Activated naive CD4-positive, alpha-beta T cell treated with anti-CD3 and anti-CD28 coated beads, Interleukin-2, amount 10 ng/mL, durations not matched to agents 5 hours and 36 hours (primary cell): ENCODE data around the gene KIF5A. TPM values are rescaled to one million over a fixed set of nuclear protein-coding genes. Genes with fewer than 3 reads are reported as not detected.

Source experiments
- microRNA-seq: library from miRNA; unstranded; fragments of <30 nt; microRNA quantifications from one replicate; pipeline ENCODE4 v1.2.0, GENCODE V29; 2022; ENCODE audit warnings: borderline microRNAs expressed, borderline replicate concordance
- total RNA-seq, 2 experiments: library from RNA; stranded (reverse); gene quantifications; one replicate each; pipeline ENCODE4 v1.2.3, GENCODE V29; 2021

KIF5A gene
- under 1 TPM; 0.58 to 0.71 TPM for total RNA-seq

DNA sequence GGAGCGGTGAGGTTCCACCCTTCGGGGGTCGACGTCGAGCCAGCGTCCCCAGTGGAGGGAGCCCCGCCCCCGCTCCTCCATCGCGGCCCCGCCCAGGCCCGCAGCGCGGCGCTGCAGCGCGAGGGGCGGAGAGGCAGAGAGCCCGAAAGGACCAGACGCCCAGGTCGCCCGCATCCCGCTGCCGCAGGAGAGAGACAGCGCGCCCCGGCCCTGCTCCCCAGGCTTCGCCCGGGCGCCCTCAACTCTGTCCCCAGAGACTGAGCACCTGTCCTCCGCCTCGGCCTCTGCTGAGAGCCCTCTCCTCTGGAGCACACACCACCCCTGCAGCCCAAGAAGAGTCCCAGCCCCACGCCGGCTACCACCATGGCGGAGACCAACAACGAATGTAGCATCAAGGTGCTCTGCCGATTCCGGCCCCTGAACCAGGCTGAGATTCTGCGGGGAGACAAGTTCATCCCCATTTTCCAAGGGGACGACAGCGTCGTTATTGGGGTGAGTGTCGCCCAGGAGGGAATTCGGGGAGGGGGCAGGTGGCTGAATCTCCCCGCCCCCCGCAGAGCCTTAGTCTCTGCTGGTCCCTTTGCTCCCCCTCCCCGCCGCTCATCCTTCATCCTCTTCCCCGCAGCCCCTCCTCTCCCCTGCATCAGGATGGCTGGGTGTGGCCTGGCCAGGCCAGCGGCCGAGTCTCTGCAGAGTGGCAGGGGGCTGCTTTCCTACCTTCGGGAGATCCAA lies at the start of gene KIF5A:
TSS of gene KIF5A (plus strand) at position 136 of the 732 bp plus-strand sequence. CDS start at position 364, 228 bp downstream.

DNA sequence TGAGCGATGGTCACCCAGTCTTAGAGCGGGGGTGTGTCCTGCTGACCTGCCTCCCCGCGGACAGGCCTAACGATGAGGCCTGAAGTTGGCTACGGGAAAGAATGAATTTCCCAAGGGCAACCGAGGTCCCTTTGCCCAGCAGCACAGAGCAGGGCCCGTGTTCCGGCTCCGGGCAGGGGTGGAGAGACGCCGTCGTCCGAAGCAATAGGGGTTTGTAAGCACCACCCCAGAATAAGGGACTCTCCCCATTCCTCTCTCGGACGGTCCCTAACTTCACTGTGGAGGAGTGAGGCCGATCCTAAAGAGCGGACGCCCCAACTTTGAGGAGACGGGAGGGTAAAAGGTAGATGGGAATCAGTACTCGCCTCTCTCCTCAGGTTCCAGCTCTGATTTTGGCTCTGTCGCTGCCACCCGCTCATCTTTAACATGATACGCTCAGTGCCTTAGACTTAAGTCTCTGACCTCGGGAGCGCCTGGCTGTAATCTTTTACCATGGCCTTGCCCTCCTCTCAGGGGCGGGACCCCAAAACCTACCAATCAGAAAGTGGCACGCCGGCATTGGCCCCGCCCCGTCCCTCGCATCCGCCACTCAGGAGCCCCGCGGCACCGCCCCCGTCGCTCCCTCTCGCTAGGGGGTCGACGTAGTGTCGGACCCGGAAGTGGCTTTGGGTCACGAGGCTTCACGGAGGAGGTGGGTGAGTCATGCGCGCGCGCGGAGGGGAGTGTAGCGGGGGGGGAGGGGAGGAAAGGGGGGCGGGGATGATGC lies 29.6 kb upstream of the KIF5A start, which contains the start of gene DDIT3:
TSS of gene DDIT3 (minus strand) at position 462 of the 766 bp plus-strand sequence. CDS start 3,108 bp downstream, outside the sequence.

DNA sequence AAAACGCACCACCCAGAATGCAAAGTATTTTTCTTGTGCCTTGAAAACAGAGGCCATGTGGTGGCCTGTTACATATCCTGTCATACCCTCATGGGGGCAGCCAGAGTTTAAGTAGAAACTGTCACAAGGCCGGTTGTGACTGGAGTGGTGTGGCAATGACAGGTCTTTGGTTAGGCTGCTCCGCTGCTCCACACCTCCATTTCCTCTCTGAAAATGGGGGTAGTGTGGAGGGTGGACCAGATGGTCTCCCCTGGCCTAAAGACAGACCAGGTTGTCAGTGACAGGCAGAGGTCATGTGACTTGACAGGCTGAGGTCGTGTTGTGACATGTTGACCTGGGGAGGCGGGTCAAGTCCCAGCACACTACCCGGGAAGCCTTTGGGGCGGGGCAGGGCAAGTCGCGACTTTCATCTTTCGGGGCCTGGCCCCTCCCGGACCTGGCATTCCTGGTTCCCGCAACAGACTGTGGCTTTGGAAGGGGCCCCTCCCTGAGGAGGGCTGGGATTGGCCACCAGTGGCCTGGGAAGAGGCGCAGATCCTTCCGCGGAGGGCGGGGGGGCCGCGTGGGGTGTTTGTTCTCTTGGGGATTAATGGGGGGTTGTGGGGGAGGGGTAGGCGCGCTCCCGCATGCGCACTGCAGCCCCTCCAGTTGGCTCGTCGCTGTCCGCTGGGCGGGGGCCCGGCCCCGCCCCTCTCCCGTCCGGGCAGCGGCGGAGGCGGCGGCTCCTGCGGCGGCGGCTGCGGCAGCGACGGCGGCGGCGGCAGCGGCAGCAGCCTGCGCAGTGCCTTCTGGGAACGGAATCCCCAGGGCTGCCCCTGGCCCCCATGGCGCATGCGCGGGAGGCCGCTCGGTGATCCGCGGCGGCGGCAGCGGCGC lies 27.6 kb upstream of the KIF5A start, which contains the start of gene MBD6:
TSS of gene MBD6 (plus strand) at position 814 of the 876 bp plus-strand sequence. CDS start 1,480 bp downstream, outside the sequence.

DNA sequence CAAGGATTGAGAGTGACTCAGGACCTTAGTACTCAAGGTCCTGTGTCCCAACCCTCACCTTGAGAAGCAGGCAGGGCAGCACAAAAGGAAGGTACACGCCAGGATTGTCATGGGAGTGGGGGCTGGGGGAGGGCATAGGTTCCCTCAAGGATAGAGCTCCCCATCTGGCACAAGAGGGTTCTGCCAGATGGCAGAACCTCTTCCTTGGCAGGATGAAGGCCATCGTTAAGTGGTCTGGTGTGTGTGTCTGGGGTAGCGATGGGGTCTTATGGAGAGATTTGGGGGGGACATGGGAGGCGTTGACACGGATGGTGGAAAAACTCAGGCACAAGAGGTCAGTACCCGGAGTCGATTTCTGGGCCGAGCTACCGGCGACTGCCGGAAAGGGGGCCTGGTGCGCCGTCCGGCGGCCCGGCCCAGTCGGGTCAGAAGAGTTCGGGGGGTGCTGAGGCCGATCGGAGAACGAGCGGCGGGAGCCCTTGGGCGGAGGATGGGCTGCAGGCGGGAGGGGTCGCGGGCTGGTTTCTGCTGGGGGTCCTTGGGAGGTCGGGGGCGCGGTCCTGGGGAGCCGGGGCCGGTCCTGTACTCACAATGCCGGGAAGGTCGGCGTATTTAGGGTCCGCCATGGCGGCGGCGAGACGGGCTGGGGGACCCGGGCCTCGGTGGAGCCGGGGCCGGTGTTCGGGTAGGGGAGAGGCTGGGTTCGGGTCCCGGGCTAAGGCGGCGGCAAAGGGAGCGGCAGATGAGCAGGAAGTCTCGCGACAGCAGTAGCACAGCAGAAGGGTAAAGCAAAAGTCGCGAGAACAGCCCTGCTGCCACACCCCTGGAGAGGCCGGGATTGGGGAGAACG lies 3.2 kb upstream of the KIF5A start, which contains the start of gene DCTN2:
TSS of gene DCTN2 (minus strand) at position 755 of the 850 bp plus-strand sequence. CDS start at position 626, 129 bp downstream.

DNA sequence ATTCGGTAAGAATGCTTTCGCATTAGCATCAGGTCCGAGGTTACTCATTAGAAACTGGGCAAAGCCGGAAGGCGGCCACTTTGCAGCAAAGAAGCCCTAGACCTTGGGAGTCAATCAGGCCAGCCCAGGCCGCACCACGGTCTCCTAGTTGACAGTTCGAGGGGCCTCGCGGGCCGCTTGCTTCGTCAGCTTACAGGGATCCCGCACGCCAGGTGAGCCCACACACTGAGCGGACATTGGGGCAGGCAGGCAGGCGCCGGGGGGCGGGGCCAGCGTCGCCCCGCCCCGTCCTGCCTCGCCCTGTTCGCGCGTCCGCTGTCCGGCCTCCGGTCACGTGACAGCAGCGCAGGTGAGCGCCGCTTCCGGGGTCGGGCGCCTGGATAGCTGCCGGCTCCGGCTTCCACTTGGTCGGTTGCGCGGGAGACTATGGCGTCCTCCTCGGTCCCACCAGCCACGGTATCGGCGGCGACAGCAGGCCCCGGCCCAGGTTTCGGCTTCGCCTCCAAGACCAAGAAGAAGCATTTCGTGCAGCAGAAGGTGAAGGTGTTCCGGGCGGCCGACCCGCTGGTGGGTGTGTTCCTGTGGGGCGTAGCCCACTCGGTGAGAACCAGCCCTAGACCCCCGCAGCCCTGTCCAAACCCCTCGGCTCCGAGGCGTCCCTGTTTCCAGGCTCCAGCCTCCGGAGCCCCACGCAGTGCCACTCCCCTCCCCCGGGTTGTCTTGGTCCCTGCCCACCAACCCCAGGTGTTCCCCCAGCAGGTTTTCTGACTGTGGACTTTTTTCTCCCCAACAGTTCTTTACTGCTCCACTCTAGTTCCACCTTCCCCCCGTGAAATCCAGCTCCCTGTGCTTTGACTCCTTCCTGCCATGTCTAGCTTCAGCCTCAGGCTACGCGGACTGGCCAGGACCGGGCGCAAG lies 41.3 kb downstream of the KIF5A start, which contains the start of gene PIP4K2C:
TSS of gene PIP4K2C (plus strand) at position 329 of the 918 bp plus-strand sequence. CDS start at position 427, 98 bp downstream.

DNA sequence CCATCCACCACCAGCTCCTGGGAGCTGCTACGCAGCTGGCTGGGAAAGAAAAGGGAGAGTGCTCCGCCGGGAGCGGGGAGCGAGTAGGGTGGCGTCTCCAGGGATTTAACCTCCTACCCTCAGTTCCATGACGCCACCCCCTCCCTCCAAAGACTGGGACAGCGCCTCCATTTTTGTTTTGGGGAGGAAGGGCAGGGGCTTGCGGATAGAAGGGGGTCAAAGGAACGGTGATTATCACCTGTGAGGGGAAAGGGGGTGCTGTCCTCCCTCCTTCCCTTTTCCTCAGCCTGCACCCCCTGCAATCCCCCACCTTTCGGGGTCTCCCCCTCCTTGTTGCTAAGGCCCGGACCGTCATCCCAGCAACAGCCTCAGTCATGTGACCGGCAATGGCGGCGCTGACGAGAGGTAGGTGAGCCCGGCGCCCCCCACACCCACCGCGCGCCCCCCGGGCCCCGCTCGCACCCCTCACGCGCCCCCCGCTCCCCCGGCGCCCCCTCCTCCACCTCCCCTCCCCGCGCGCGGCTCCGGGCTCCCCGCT lies 54.7 kb downstream of the KIF5A start, which contains the start of gene DTX3:
TSS of gene DTX3 (plus strand) at position 371 of the 538 bp plus-strand sequence. CDS start 1,694 bp downstream, outside the sequence.

DNA sequence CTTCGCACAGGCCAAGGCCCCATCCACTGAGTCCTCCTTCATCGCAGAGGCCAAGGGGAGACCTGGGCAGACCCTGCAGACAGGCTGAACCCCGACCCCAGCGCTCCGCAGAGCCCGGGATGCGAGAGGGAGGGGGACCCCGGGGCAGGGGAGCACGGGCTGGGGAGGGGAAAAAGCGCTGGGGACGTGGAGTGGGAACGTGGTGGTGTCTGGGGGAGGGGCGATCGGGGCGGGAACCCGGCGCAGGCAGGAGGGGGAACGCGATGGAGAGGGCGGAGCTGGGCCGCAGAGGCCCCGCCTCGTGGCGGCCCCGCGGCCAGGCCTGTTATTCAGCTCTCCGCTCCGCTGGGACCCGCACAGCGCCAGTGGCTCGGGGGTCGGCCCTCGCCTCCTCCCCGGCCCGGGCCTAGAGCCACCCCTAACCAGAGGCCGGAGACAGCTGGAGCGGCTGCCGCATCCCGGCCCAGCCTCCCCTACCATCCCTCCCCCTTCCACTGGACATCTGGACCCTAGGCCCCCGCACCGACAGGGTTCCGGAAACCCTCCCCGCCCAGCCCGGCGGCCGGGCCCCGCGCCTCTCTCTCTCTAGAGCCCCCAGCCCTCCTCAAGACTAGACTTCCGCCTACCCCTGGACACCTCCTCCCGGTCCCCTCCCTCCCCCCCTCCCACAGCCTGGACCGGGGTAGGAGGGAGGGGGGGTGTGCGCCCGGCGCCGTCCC lies 61.4 kb downstream of the KIF5A start, which contains the start of gene ARHGEF25:
TSS of gene ARHGEF25 (plus strand) at position 328 of the 719 bp plus-strand sequence. CDS start 460 bp downstream, outside the sequence.

DNA sequence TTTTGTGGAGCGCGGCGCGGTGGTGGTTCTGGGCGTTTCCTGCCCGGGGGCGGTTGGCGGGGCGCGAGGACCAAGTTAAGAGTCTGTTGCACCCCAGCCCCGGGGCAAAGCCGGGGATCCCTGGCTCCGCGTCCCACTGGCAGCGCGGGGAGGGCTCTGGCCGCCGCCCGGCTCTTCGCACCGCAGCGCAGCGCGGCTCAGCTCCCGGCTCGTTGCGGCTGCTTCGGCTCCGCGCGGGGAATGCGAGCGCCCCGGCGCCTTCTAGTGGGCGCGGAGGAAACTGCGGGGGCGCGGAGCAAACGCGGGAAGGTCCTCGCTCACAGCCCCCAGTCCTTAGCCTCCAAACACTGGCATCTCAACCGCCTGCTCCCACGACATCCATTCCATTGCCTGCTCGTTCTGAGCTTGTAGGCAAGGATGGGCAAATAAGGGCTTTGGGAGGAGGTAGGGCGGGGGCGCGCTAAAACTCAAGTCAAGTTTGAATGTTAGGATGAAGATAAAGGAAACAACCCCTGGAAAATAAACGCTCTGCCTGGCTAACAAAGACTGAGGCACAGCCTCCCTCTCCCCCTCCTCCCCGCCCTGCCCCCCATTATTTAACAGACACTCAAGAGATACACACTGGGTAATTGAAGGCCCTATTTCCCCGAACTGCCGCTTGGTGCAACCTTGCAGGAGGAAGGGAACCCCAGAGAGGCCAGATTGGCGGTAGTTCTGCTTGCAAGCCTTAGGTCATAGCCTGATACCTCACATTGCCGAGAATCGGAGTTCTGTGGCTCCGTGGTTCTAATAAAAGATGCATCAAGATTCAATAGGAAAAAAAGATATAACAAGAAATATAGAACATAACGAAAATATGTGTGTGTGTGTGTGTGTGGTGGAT lies 83.4 kb downstream of the KIF5A start, which contains the start of gene B4GALNT1:
TSS of gene B4GALNT1 (minus strand) at position 244 of the 883 bp plus-strand sequence. CDS start 1,069 bp downstream, outside the sequence.

Small RNAs within 50 kb of the gene (microRNA-seq; reads per million reads assigned to microRNA genes)
- gene MIR616 (2.5 reads per million, percentile 9 among the genes with 10 or more reads in this experiment), gene MIR6758 (not detected)

Other genes with a start within 250 kb of the KIF5A start
- 10 to 100 TPM; 67.8 to 72.0 TPM for gene R3HDM2, start 119.0 kb upstream of the KIF5A start, total RNA-seq
- not detected for gene INHBC, start 115.3 kb upstream of the KIF5A start, total RNA-seq
- not detected for gene INHBE, start 94.7 kb upstream of the KIF5A start, total RNA-seq
- 1 to 10 TPM in 1 of 2 experiments, under 1 TPM in 1; 0.88 to 1.5 TPM for gene GLI1, start 90.3 kb upstream of the KIF5A start, total RNA-seq
- 100 to 1,000 TPM; 211 to 247 TPM for gene ARHGAP9, start 70.2 kb upstream of the KIF5A start, total RNA-seq
- 100 to 1,000 TPM; 192 to 213 TPM for gene MARS1, start 62.0 kb upstream of the KIF5A start, total RNA-seq
- 10 to 100 TPM; 18.4 to 19.2 TPM for gene DDIT3, start 29.5 kb upstream of the KIF5A start, total RNA-seq
- gene MBD6, start 27.2 kb upstream of the KIF5A start, total RNA-seq: 10 to 100 TPM; 78.2 to 82.2 TPM
- 10 to 100 TPM; 78.3 to 80.0 TPM for gene DCTN2, start 2.9 kb upstream of the KIF5A start, total RNA-seq
- gene PIP4K2C, start 41.1 kb downstream of the KIF5A start, total RNA-seq: 10 to 100 TPM; 16.8 to 18.3 TPM
- 10 to 100 TPM; 22.1 to 24.5 TPM for gene DTX3, start 54.8 kb downstream of the KIF5A start, total RNA-seq
- gene ARHGEF25, start 61.4 kb downstream of the KIF5A start, total RNA-seq: 1 to 10 TPM in 1 of 2 experiments, under 1 TPM in 1; 0.76 to 1.1 TPM
- under 1 TPM; 0.33 to 0.63 TPM for gene B4GALNT1, start 83.2 kb downstream of the KIF5A start, total RNA-seq
- 100 to 1,000 TPM; 133 to 136 TPM for gene OS9, start 144.1 kb downstream of the KIF5A start, total RNA-seq
- 10 to 100 TPM; 66.7 to 68.6 TPM for gene AGAP2, start 188.7 kb downstream of the KIF5A start, total RNA-seq
- gene TSPAN31, start 195.0 kb downstream of the KIF5A start, total RNA-seq: 10 to 100 TPM; 17.8 to 19.3 TPM
- gene CDK4, start 202.3 kb downstream of the KIF5A start, total RNA-seq: 10 to 100 TPM; 77.6 to 85.6 TPM
- gene MARCHF9, start 205.1 kb downstream of the KIF5A start, total RNA-seq: 10 to 100 TPM; 32.3 to 34.0 TPM
- gene CYP27B1, start 217.0 kb downstream of the KIF5A start, total RNA-seq: 1 to 10 TPM; 2.0 to 2.2 TPM
- gene METTL1, start 222.1 kb downstream of the KIF5A start, total RNA-seq: 10 to 100 TPM; 15.4 to 16.0 TPM
- gene EEF1AKMT3, start 222.6 kb downstream of the KIF5A start, total RNA-seq: 1 to 10 TPM; 4.0 to 4.5 TPM
- gene TSFM, start 232.7 kb downstream of the KIF5A start, total RNA-seq: 10 to 100 TPM; 25.6 to 27.8 TPM